SK-N-SH treated with all-trans-retinoic acid at 6 μM for 48 hours (cell line): ENCODE data around the gene TM9SF3.

Experiments
- ATAC-seq: fragments of 200-7000 bp; cut with Tn5 transposase; 3 replicates; pipeline ENCODE4 v1.9.1; 2020; ENCODE audit warnings: mild to moderate bottlenecking, moderate library complexity
- ARNTL ChIP-seq: fragments of 450-650 bp; formaldehyde crosslinking; IDR thresholded peaks from 2 replicates; pipeline ENCODE4 v1.5.0; 2020; ENCODE audit warnings: low read depth, mild to moderate bottlenecking, moderate library complexity, borderline replicate concordance
- BACH2 ChIP-seq: fragments of 250-450 bp; sonication (Bioruptor Pico); IDR thresholded peaks from 2 replicates; pipeline ENCODE4 v1.9.0; 2021; ENCODE audit warnings: mild to moderate bottlenecking, borderline replicate concordance
- CREB5 ChIP-seq: fragments of 250-450 bp; sonication (Bioruptor Pico); IDR thresholded peaks from 2 replicates; pipeline ENCODE4 v1.5.1; 2020; ENCODE audit warnings: low read depth, mild to moderate bottlenecking, moderate library complexity
- CSDC2 ChIP-seq: fragments of 250-450 bp; sonication (Bioruptor Pico); IDR thresholded peaks from 2 replicates; pipeline ENCODE4 v1.5.0; 2020; ENCODE audit warnings: mild to moderate bottlenecking, moderate library complexity
- CSRNP3 ChIP-seq: fragments of 250-450 bp; sonication (Bioruptor Pico); IDR thresholded peaks from 2 replicates; pipeline ENCODE4 v1.5.1; 2021; ENCODE audit warnings: mild to moderate bottlenecking, moderate library complexity
- ESRRG ChIP-seq: fragments of 250-450 bp; sonication (Bioruptor Pico); IDR thresholded peaks from 2 replicates; pipeline ENCODE4 v1.6.1; 2021; ENCODE audit warnings: mild to moderate bottlenecking
- GLIS3 ChIP-seq: fragments of 250-450 bp; sonication (Bioruptor Pico); IDR thresholded peaks from 2 replicates; pipeline ENCODE4 v1.5.0; 2020; ENCODE audit warnings: mild to moderate bottlenecking, moderate library complexity
- ISL1 ChIP-seq: fragments of 250-450 bp; sonication (Bioruptor Pico); IDR thresholded peaks from 2 replicates; pipeline ENCODE4 v2.1.2; 2022; ENCODE audit warnings: mild to moderate bottlenecking, moderate library complexity
- OSR1 ChIP-seq: fragments of 250-450 bp; sonication (Bioruptor Pico); IDR thresholded peaks from 2 replicates; pipeline ENCODE4 v1.8.0; 2022; ENCODE audit warnings: moderate library complexity, mild to moderate bottlenecking, inconsistent platforms
- PATZ1 ChIP-seq: fragments of 250-450 bp; sonication (Bioruptor Pico); IDR thresholded peaks from 2 replicates; pipeline ENCODE4 v1.8.0; 2020; ENCODE audit warnings: mild to moderate bottlenecking, moderate library complexity, borderline replicate concordance
- POU6F1 ChIP-seq: fragments of 250-450 bp; sonication (Bioruptor Pico); IDR thresholded peaks from 2 replicates; pipeline ENCODE4 v1.8.0; 2021; ENCODE audit warnings: low read depth, mild to moderate bottlenecking, moderate library complexity, borderline replicate concordance
- PPARA ChIP-seq: fragments of 250-450 bp; sonication (Bioruptor Pico); IDR thresholded peaks from 2 replicates; pipeline ENCODE4 v1.5.0; 2020; ENCODE audit warnings: mild to moderate bottlenecking, borderline replicate concordance
- RARB ChIP-seq: fragments of 250-450 bp; sonication (Bioruptor Pico); IDR thresholded peaks from 2 replicates; pipeline ENCODE4 v1.8.0; 2021; ENCODE audit warnings: mild to moderate bottlenecking, moderate library complexity
- SNAI2 ChIP-seq: fragments of 250-450 bp; sonication (Bioruptor Pico); IDR thresholded peaks from 2 replicates; pipeline ENCODE4 v1.5.0; 2020; ENCODE audit warnings: mild to moderate bottlenecking, moderate library complexity
- TCF4 ChIP-seq: fragments of 250-450 bp; sonication (Bioruptor Pico); IDR thresholded peaks from 2 replicates; pipeline ENCODE4 v1.8.0; 2021; ENCODE audit warnings: mild to moderate bottlenecking, moderate library complexity, borderline replicate concordance
- TOX ChIP-seq: fragments of 250-450 bp; sonication (Bioruptor Pico); IDR thresholded peaks from 2 replicates; pipeline ENCODE4 v1.8.0; 2021; ENCODE audit warnings: mild to moderate bottlenecking, moderate library complexity, borderline replicate concordance
- ZC3H10 ChIP-seq: fragments of 250-450 bp; sonication (Bioruptor Pico); IDR thresholded peaks from 2 replicates; pipeline ENCODE4 v1.5.1; 2021; ENCODE audit warnings: mild to moderate bottlenecking, moderate library complexity
- ZFP3 ChIP-seq: fragments of 250-450 bp; sonication (Bioruptor Pico); IDR thresholded peaks from 2 replicates; pipeline ENCODE4 v1.5.0; 2020; ENCODE audit warnings: mild to moderate bottlenecking, moderate library complexity
- ZFP30 ChIP-seq: fragments of 450-650 bp; formaldehyde crosslinking; IDR thresholded peaks from 2 replicates; pipeline ENCODE4 v1.5.0; 2022; ENCODE audit warnings: mild to moderate bottlenecking, moderate library complexity
- ZNF565 ChIP-seq: fragments of 450-650 bp; formaldehyde crosslinking; conservative IDR thresholded peaks from 2 replicates; pipeline ENCODE4 v1.5.0; 2020; ENCODE audit warnings: low read depth, mild to moderate bottlenecking, moderate library complexity
- ZNF70 ChIP-seq: fragments of 450-650 bp; formaldehyde crosslinking; IDR thresholded peaks from 2 replicates; pipeline ENCODE4 v1.5.0; 2020; ENCODE audit warnings: mild to moderate bottlenecking, moderate library complexity
- ZNF8 ChIP-seq: fragments of 450-650 bp; formaldehyde crosslinking; IDR thresholded peaks from 2 replicates; pipeline ENCODE4 v1.5.0; 2020; ENCODE audit warnings: mild to moderate bottlenecking, moderate library complexity

TM9SF3 gene

GRCh38 chr10:96505150-96506136, 81.4 kb downstream of the TM9SF3 start:
- no peak for ATAC-seq
- TF ChIP-seq ZFP3 (CRISPR knock-in tag) (no peak), SNAI2 (CRISPR knock-in tag) (no peak), RARB (CRISPR knock-in tag) (no peak), TCF4 (no peak), ESRRG (CRISPR knock-in tag) (no peak), ARNTL (CRISPR knock-in tag) (no peak), PPARA (CRISPR knock-in tag) (no peak), ZC3H10 (CRISPR knock-in tag) (no peak), ZNF70 (CRISPR knock-in tag) (no peak), GLIS3 (CRISPR knock-in tag) (no peak), BACH2 (no peak), POU6F1 (CRISPR knock-in tag) (no peak), ZNF565 (CRISPR knock-in tag) (no peak), ZNF8 (no peak), CSDC2 (no peak), OSR1 (CRISPR knock-in tag) (no peak), ISL1 (CRISPR knock-in tag) (no peak), CSRNP3 (CRISPR knock-in tag) (no peak), TOX (no peak)

GRCh38 chr10:96502561-96503282, 84.1 kb downstream of the TM9SF3 start:
- ATAC-seq = no peak
- no peak for TF ChIP-seq TCF4
- TF ChIP-seq ZFP3 (CRISPR knock-in tag) = no peak
- TF ChIP-seq GLIS3 (CRISPR knock-in tag) = no peak
- TF ChIP-seq ZNF70 (CRISPR knock-in tag) = no peak
- TF ChIP-seq CREB5 (CRISPR knock-in tag) = no peak
- no peak for TF ChIP-seq ISL1 (CRISPR knock-in tag)
- TF ChIP-seq PATZ1 = no peak
- TF ChIP-seq ZFP30 (CRISPR knock-in tag) = no peak
- no peak for TF ChIP-seq SNAI2 (CRISPR knock-in tag)
- no peak for TF ChIP-seq POU6F1 (CRISPR knock-in tag)
- no peak for TF ChIP-seq OSR1 (CRISPR knock-in tag)
- TF ChIP-seq ZNF8 = no peak
- TF ChIP-seq ZNF565 (CRISPR knock-in tag) = no peak
- TF ChIP-seq RARB (CRISPR knock-in tag) = no peak
- no peak for TF ChIP-seq CSRNP3 (CRISPR knock-in tag)
- no peak for TF ChIP-seq TOX
- TF ChIP-seq CSDC2 = no peak
- TF ChIP-seq BACH2 = no peak
- no peak for TF ChIP-seq ARNTL (CRISPR knock-in tag)
- TF ChIP-seq, all 23 proteins: peak for 0
